Stimulated activated effector memory CD8-positive, alpha-beta T cell treated with anti-CD3 and anti-CD28 coated beads, Interleukin-12 subunit alpha, Interleukin-12 subunit beta, amount 100 ng/mL, for 72 hours (primary cell): ENCODE data around the gene LRRC4C.

Source experiments
- ATAC-seq: fragments of 150-1000 bp; cut with Tn5 transposase; 2 replicates; pipeline ENCODE4 v1.10.0; 2021
- DNase-seq, 2 donors: peaks; one replicate each; pipeline ENCODE4 v3.0.0; 2021 to 2022; ENCODE audit warnings: low spot score in 2 of 2
- H3K27ac Mint-ChIP-seq: one replicate; pipeline ENCODE4 v1.8.0; 2022; ENCODE audit warnings: mild to moderate bottlenecking, mixed read lengths
- H3K36me3 Mint-ChIP-seq: one replicate; pipeline ENCODE4 v1.8.0; 2022; ENCODE audit warnings: mild to moderate bottlenecking, mixed read lengths
- H3K4me1 Mint-ChIP-seq: one replicate; pipeline ENCODE4 v1.8.0; 2022; ENCODE audit warnings: mixed read lengths
- H3K4me3 Mint-ChIP-seq: one replicate; pipeline ENCODE4 v1.8.0; 2022; ENCODE audit warnings: mild to moderate bottlenecking, mixed read lengths
- H3K9me3 Mint-ChIP-seq: one replicate; pipeline ENCODE4 v1.8.0; 2022; ENCODE audit warnings: mixed read lengths

The LRRC4C gene

DNA sequence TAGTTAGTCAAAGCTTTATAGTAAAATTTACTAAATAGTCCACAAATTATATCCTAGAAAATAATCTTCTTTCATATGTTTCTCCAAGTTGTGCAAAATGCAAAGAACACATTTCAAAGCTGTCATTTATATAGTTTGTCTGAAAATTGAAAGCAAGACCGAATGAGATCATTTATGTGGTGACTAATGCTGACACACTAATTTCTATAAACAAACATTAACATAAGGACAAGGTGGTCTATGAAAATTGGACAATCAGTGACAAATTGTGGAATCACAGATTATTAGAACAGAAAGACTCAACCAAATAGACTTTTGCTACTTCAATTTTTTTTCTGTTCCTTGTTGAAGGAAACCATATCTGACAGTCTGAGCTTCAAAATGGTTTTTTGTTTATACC lies 1056.1 kb downstream of the LRRC4C start:
- Mint-ChIP-seq H3K27ac (no peak overlapping the region), H3K36me3 (no peaks in the 10 kb centered on the region), H3K4me1 (no peaks in the 10 kb centered on the region), H3K9me3 (peaks cover 23% of the 10 kb centered on the region), H3K4me3 (no peak overlapping the region)
- ATAC-seq (no peak), DNase-seq (no peak)

DNA sequence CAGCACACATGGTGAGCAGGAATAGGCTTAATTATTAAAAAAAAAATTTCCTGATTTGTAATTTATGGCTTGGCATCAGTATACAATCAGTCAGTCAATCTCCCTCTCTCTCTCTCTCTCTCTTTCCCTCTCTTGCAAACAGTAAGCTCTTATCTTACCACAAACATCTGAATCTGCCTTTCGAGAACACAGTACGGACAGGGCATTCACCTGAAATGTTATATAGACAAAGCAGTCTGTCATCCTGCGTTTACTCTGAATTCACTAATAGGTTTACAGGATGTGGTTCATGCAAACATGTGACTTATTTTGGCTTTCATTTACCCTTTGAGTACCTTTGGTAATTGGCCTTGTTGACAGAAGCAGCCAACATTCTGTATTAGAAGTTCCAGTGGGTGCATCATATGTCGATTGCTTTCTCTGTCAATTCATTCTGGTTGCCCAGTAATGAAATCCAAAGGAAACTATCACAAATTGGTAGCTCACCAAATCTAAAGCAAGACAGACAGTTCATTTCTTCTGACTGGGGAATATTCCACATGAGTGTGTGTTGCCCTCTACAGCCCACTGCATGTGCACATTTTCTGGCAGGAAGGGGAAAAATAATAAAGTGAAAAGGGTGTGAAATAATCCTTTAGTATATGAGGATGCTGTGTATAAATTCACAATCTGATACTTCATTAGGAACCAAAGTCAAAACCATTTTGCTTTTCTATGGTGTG lies 1058.2 kb downstream of the LRRC4C start:
- H3K4me3 Mint-ChIP-seq: no peak overlapping the region
- H3K27ac Mint-ChIP-seq: no peak overlapping the region
- H3K36me3 Mint-ChIP-seq: no peaks in the 10 kb centered on the region
- no peak for DNase-seq
- no peaks in the 10 kb centered on the region for H3K4me1 Mint-ChIP-seq
- ATAC-seq: no peak
- peaks cover 22% of the 10 kb centered on the region for H3K9me3 Mint-ChIP-seq

DNA sequence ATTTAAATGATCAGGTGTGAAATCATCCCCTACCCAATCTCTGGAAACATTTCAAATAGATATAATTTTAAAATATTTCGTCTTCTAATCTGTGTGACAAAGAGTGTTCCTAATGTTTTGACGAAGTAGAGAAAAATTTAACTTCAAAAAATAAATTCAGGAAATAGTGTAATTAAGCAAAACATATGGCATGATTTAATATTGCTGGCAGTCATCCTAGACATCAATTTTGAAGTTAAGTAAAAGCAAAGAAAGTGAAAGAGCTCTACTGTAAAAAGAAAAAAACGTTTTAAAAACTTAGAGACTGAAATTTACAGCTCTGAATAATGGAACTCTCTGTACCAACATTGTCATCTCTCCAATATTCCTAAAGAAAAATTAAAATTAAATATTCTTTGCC lies 1062.3 kb downstream of the LRRC4C start:
- no peak overlapping the region for H3K27ac Mint-ChIP-seq
- H3K9me3 Mint-ChIP-seq: peaks cover 12% of the 10 kb centered on the region
- ATAC-seq (no peak), DNase-seq (no peak)
- no peaks in the 10 kb centered on the region for H3K4me1 Mint-ChIP-seq
- no peaks in the 10 kb centered on the region for H3K36me3 Mint-ChIP-seq
- no peak overlapping the region for H3K4me3 Mint-ChIP-seq

DNA sequence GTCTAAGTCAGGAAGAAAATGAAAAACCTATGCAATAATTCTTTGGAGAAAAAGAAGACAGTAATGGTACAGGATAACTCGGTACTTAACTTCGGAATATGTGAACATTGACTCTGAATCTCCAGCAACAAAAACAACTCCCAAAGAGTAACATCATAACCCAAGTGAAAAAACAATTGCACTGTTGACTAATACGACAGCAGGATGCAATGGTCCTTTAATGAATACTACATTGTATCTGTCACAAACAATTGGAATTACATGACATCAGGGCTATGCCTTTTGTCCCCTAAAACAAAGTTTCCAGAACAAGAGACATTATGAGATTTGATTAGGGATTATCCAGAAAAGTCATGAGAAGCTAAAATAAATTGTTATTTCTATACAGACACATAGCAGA lies 1065.9 kb downstream of the LRRC4C start:
- peaks cover 7% of the 10 kb centered on the region for H3K9me3 Mint-ChIP-seq
- H3K27ac Mint-ChIP-seq: no peak overlapping the region
- no peaks in the 10 kb centered on the region for H3K4me1 Mint-ChIP-seq
- ATAC-seq: no peak
- DNase-seq: no peak
- no peaks in the 10 kb centered on the region for H3K36me3 Mint-ChIP-seq
- H3K4me3 Mint-ChIP-seq: no peak overlapping the region

DNA sequence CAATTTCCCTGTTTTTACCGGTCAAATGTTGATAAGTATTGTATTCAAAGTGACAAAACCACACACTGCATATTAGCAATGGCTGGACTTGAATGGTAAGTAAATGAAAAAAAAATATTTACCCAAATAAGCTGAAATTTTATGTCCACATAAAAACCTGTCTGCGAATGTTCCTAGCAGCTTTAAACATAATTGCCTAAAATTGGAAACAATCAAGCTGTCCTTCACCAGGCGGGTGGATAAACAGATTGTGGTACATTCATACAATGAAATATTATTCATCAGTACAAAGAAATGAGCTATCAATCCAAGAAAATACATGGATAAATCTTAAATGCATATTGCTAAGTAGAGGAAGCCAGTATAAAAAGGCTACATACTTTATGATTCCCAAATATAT lies 1067.8 kb downstream of the LRRC4C start:
- no peak for ATAC-seq
- no peak overlapping the region for H3K4me3 Mint-ChIP-seq
- H3K36me3 Mint-ChIP-seq: no peaks in the 10 kb centered on the region
- peaks cover 7% of the 10 kb centered on the region for H3K9me3 Mint-ChIP-seq
- no peaks in the 10 kb centered on the region for H3K4me1 Mint-ChIP-seq
- no peak for DNase-seq
- H3K27ac Mint-ChIP-seq: no peak overlapping the region

DNA sequence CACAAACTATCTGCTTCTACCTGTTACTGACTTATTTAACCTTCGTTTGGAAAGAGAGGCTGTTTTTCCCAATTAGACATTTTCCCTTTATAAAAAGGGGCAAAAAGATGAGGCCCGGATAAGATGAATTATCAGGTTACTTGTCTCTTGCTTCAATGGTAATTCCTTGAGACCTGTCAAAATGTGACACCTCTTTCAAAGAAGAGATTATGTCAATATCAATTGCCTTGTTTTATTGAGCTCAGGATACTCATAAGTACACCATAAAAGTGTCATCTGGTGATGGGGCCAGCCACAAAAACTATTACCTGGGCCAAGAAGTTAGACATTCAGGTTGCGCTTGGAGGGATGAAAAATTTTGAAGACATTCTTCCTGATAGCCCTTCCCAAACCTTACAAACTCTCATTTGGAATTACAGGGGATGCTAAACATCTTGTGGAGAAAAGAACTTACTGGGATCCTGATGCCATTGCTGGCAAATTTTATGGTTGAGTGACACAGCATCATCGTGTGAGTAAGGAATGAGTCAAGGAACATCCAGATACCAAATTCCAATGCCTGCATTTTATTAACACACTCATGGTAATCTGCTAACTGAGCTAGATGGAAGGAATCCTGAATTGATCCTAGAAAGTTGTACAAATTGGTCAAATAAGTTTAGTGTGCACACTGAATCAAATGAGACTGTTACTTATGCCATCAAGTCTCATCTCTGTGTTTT lies 1071.2 kb downstream of the LRRC4C start:
- H3K9me3 Mint-ChIP-seq: peaks cover 11% of the 10 kb centered on the region
- no peak overlapping the region for H3K27ac Mint-ChIP-seq
- H3K4me3 Mint-ChIP-seq: no peak overlapping the region
- no peaks in the 10 kb centered on the region for H3K36me3 Mint-ChIP-seq
- no peak for DNase-seq
- no peak for ATAC-seq
- H3K4me1 Mint-ChIP-seq: no peaks in the 10 kb centered on the region

DNA sequence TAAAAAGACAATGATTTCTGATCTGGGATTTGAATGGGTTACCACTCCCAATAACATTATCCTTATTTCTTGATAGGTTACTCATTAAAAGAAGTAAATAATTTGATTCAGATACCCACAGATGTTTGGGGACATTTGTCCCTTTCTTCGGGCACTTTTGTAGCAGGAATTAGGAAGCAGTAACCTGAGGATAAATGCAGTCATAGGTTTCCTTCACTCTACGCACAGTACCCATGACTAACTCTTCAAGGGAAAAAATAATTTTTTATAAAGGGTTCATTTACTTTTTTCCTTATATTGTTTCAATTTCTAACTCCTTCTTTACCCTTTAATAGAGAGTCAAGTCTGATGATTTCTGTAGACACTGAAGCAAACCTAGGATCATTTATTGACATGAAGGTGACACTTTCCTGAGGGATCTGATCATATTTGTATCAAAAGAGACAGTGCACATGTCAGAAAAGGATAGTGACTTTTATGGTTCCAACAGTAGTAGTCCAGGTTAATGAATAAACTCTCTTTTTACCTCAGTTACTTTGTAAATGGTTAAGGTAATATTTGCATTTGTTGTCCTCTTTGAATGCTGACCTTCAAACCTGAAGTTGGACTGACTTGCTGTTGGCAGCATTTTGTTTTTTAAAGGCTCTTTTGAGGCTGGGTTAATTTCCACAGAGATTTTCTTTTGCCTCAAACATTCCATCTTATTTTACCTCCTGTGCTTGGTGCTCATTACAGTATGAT lies 1072.0 kb downstream of the LRRC4C start:
- ATAC-seq (no peak), DNase-seq (no peak)
- peaks cover 11% of the 10 kb centered on the region for H3K9me3 Mint-ChIP-seq
- no peak overlapping the region for H3K27ac Mint-ChIP-seq
- no peak overlapping the region for H3K4me3 Mint-ChIP-seq
- H3K36me3 Mint-ChIP-seq: no peaks in the 10 kb centered on the region
- H3K4me1 Mint-ChIP-seq: no peaks in the 10 kb centered on the region

DNA sequence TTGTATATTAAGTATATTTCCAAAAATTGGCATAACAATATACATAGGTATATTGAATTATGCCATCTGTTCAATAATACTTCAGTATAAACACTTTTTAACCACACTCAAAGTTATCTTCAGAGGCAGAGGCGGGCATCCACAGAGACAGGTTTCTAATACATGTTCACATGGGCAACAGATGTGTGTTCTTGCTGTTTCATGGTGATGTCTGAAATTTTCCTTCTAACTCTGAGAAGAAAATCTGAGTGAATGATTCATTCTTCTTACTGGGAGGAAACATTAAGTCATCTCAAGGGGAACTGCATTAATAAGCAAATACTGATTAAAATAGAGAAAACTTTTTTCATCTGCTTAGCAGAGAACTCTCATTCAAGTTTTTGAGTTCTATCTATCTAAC lies 1074.5 kb downstream of the LRRC4C start:
- no peak overlapping the region for H3K27ac Mint-ChIP-seq
- DNase-seq (no peak), ATAC-seq (no peak)
- no peaks in the 10 kb centered on the region for H3K4me1 Mint-ChIP-seq
- no peak overlapping the region for H3K4me3 Mint-ChIP-seq
- H3K9me3 Mint-ChIP-seq: peaks cover 15% of the 10 kb centered on the region
- H3K36me3 Mint-ChIP-seq: no peaks in the 10 kb centered on the region

DNA sequence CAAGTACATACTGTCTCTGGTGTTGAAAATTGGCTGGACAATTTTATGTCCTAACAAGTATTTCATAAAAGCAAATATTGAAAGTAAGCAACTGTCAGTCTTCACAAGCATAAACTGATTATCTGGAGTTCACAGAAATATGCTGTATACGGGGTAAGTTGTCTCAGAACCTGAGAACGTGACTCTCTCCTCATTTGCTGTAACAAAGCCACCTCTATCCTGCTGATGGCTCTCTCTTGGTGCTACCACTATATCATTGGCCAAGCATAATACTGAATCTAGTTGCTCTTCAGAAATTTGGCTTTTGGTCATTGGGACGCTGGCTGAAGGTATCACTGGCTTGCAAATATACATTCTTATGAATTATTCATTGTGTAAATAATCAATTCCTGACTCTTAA lies 1078.0 kb downstream of the LRRC4C start:
- H3K4me1 Mint-ChIP-seq: no peaks in the 10 kb centered on the region
- peaks cover 15% of the 10 kb centered on the region for H3K9me3 Mint-ChIP-seq
- ATAC-seq (no peak), DNase-seq (no peak)
- H3K36me3 Mint-ChIP-seq: no peaks in the 10 kb centered on the region
- no peak overlapping the region for H3K4me3 Mint-ChIP-seq
- no peak overlapping the region for H3K27ac Mint-ChIP-seq

DNA sequence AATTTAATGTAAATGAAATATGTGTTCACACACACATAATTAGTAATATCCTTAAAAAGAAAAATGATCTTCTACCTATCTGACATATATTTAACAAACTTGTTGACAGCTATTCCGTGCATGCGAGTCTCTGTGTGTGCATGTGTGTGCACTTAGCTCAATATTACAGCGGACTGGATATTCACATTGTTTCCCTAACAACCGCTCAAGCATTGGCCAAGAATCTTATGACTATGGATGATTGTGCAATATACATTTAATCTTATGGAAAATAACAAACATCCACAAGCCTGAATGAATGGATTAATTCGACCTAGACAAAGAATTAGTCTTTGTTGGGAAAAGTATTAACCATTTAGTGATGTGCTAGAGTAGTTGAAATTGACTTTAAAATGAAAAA lies 1078.6 kb downstream of the LRRC4C start:
- Mint-ChIP-seq H3K9me3 (peaks cover 13% of the 10 kb centered on the region), H3K4me3 (no peak overlapping the region), H3K36me3 (no peaks in the 10 kb centered on the region), H3K4me1 (no peaks in the 10 kb centered on the region), H3K27ac (no peak overlapping the region)
- no peak for ATAC-seq
- DNase-seq: no peak

DNA sequence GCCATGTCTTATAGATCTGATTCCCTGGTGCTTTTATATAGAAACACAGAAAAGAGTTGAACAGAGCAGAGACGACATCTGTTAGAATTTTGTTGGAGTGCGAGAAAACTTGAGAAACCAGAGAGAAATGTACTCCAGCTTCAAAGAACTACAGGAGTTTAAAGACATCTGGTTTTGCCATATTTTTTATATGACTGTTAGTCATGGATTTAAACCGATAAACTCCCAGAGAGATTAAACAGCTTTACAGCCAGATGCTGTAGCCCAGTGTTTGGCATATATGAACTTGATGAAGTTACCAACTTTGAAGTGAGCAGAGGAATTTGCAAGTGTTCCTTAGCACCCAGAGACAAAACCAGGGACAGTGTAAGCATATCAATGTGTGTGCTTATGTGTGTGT lies 1083.1 kb downstream of the LRRC4C start:
- no peaks in the 10 kb centered on the region for H3K4me1 Mint-ChIP-seq
- H3K9me3 Mint-ChIP-seq: peaks cover 18% of the 10 kb centered on the region
- no peaks in the 10 kb centered on the region for H3K36me3 Mint-ChIP-seq
- no peak overlapping the region for H3K4me3 Mint-ChIP-seq
- ATAC-seq (no peak), DNase-seq (no peak)
- H3K27ac Mint-ChIP-seq: no peak overlapping the region

DNA sequence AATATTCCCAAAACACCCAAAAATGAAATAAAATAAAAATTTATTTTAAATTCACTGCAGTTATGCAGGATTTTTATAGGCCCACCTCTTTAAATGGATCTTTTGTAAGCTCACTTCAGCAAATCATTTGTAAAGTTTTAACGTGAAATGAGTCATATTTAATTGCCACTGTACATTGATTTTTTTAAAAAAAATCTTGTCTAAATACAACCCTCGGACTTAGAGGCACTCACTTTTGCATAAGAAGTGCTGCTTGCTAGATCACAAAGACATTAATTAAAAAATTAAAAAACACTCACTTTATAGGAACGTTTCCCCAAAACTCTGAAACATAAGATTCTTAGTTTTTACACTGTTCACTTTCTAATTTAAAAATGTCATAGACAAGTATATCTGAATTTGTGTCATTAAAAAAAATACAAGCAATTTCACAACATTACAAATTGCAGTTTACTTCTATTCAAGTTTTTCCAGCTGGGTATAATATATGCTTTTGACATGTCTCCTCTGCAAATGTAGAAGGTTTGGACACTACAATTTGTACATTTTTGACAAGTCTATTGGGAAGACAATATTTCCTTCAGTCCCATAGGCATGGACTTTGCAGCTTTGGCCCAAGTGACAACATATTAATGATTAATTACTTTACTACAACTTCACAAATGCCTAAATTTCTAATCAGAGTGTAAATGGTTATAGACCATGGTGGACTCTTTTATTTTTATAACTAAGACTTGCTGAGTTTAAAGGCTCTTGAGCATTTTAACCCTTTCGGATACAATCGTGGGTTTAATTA lies 1088.4 kb downstream of the LRRC4C start:
- DNase-seq (no peak), ATAC-seq (no peak)
- Mint-ChIP-seq H3K4me3 (no peak overlapping the region), H3K36me3 (no peaks in the 10 kb centered on the region), H3K27ac (no peak overlapping the region), H3K9me3 (peaks cover 16% of the 10 kb centered on the region), H3K4me1 (no peaks in the 10 kb centered on the region)

DNA sequence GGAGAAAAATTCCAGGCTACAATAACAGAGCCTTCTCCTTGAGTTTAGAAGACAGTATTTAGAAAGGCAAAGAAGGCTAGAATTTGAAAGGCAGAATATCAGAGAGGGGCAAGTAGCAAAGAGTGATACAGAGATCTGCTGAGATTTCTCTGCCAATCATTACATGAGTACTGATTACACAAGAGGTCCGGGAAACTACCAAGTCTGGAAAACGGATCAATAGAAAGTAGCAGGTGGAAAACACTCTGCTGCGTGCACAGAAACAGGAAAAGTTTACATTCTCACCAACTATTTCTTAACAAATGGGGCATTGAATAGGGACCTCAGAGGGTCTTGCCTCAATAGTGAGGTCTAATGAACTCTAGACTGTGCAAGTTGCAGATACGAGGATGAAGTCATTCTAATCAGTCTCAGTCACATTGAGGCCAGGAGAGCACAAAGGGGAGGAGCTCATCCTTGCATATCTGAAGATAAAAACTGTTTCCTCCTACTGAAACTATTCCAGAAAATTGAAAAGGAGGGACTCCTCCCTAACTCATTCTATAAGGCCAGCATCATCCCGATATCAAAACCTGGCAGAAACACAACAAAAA lies 1099.2 kb downstream of the LRRC4C start:
- Mint-ChIP-seq H3K27ac (no peak overlapping the region), H3K4me3 (no peak overlapping the region), H3K9me3 (peaks cover 19% of the 10 kb centered on the region), H3K4me1 (no peaks in the 10 kb centered on the region), H3K36me3 (no peaks in the 10 kb centered on the region)
- no peak for ATAC-seq
- DNase-seq: no peak

DNA sequence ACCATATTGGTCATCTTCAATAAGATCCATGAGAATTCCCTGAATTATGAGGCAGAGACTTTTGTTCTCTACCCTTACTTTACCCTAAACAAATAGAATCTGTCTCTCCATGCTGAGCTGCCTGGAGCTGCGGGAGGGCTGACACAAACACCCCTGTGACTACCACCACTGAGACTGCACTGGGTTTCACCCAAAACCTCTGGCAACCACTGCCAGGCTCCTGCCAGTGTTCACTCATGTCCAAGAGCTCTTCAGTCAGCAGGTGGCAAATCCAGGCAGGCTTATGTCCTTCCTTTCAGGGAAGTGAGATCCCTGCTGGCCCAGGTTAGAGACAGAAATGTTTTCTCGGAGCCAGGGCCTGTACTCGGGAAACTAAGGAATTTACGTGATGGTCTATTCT lies 1105.3 kb downstream of the LRRC4C start:
- no peak overlapping the region for H3K4me3 Mint-ChIP-seq
- H3K4me1 Mint-ChIP-seq: no peaks in the 10 kb centered on the region
- H3K36me3 Mint-ChIP-seq: no peaks in the 10 kb centered on the region
- DNase-seq: no peak
- no peak overlapping the region for H3K27ac Mint-ChIP-seq
- no peak for ATAC-seq
- H3K9me3 Mint-ChIP-seq: peaks cover 19% of the 10 kb centered on the region

DNA sequence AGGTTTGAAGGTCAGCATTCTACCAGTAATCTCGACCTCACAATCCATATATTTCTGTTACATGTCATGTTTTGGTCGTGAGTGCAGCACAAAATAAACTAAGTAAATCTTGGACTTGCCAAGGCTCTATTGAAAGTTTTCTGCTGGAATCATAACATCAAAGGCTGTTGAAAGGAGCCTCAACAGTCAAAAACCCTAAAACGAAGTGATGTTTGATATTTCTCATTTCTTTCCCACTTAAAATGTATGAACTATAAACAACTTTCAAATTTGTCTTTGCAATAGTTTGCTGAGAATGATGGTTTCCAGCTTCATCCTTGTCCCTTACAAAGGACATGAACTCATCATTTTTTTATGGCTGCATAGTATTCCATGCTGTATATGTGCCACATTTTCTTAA lies 1118.5 kb downstream of the LRRC4C start:
- DNase-seq (no peak), ATAC-seq (no peak)
- Mint-ChIP-seq H3K9me3 (peaks cover 16% of the 10 kb centered on the region), H3K27ac (no peak overlapping the region), H3K36me3 (no peaks in the 10 kb centered on the region), H3K4me3 (no peak overlapping the region), H3K4me1 (no peaks in the 10 kb centered on the region)
